ENCODE results near the gene PAEP.

GRCh38 chr9:135522137-135522877 is 39.2 kb upstream of the PAEP start:
- no peak for TF ChIP-seq POLR2A (IDR thresholded peaks at IDR 0.05)
- no peak for TF ChIP-seq POLR2AphosphoS5 (IDR thresholded peaks at IDR 0.05)
